Measurements from ENCODE around the gene FAM114A1. TPM values are rescaled to one million over a fixed set of nuclear protein-coding genes. Genes with fewer than 3 reads are reported as not detected.

The FAM114A1 gene
- total and polyA plus RNA-seq, 2 experiments from 2014 or later: 13.0 to 14.5 TPM

- Mint-ChIP-seq H3K4me3 (no peak overlapping the region), H3K9me3 (no peaks in the 10 kb centered on the region), H3K27ac (no peak overlapping the region), H3K36me3 (ENCODE audit: low read depth) (no peaks in the 10 kb centered on the region), H3K4me1 (peaks cover 12% of the 10 kb centered on the region), H3K27me3 (ENCODE audit: insufficient read depth, low read depth, poor library complexity) (peaks cover 7% of the 10 kb centered on the region)
- H3K4me2 ChIP-seq: no peak overlapping the region
- H3K9me2 ChIP-seq (ENCODE audit: insufficient read depth): no peaks in the 10 kb centered on the region
- H2AFZ ChIP-seq: no peak overlapping the region
- H4K20me1 ChIP-seq (replicated peaks; ENCODE audit: insufficient read depth): no peaks in the 10 kb centered on the region
- no peaks in the 10 kb centered on the region; the same call in 1 of the 2 replicates for H3K4me1 ChIP-seq (ENCODE audit: insufficient read depth)
- ATAC-seq: peak; percentile 26; the same call in 2 of the 3 replicates
- H3K4me3 ChIP-seq: no peak overlapping the region
- H3F3A ChIP-seq (replicated peaks; ENCODE audit: low read depth): no peaks in the 10 kb centered on the region
- H3K27ac ChIP-seq (ENCODE audit: low read depth): no peak overlapping the region
- no peaks in the 10 kb centered on the region for H3K36me3 ChIP-seq (ENCODE audit: insufficient read depth)
- H3K27me3 ChIP-seq (ENCODE audit: insufficient read depth): no peaks in the 10 kb centered on the region
- no peak for TF ChIP-seq STAT1 (IDR thresholded peaks at IDR 0.05; ENCODE audit: unreplicated experiment)
- no peak for TF ChIP-seq EZH2 (IDR thresholded peaks at IDR 0.05; ENCODE audit: low read depth, unreplicated experiment)
- TF ChIP-seq NANOG (IDR thresholded peaks at IDR 0.05; ENCODE audit: borderline replicate concordance): no peak
- DNase-seq (ENCODE audit: low spot score): no peak
- H3K79me2 ChIP-seq (replicated peaks; ENCODE audit: insufficient read depth): no peaks in the 10 kb centered on the region
Measured at GRCh38 chr4:38982361-38983095, 114.9 kb downstream of the FAM114A1 start.

DNA sequence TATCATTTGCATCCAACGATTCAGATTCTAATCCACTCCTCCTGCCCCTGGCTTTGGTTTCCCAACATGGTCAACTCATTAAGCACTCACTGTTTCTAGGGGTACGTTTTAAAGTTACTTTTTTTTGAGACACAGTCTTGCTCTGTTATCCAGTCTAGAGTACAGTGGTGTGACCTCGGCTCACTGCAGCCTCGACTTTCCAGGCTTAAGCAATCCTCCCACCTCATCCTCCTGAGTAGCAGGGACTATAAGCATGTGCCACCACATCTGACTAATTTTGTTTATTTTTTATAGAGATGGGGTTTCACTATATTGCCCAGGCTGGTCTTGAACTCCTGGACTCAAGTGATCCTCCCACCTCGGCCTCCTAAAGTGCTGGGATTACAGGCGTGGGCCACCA is 115.7 kb downstream of the FAM114A1 start:
- H3K4me3 ChIP-seq: no peak overlapping the region
- H3K27ac Mint-ChIP-seq: no peak overlapping the region
- H3K4me2 ChIP-seq: no peak overlapping the region
- ATAC-seq (no peak), DNase-seq (ENCODE audit: low spot score) (no peak)
- H3K27me3 Mint-ChIP-seq (ENCODE audit: insufficient read depth, low read depth, poor library complexity): peaks cover 7% of the 10 kb centered on the region
- no peak overlapping the region for H3K27ac ChIP-seq (ENCODE audit: low read depth)
- no peak overlapping the region for H3K4me3 Mint-ChIP-seq
- H3K27me3 ChIP-seq (ENCODE audit: insufficient read depth): no peaks in the 10 kb centered on the region
- no peaks in the 10 kb centered on the region for H3K36me3 ChIP-seq (ENCODE audit: insufficient read depth)
- no peaks in the 10 kb centered on the region for H3K79me2 ChIP-seq (replicated peaks; ENCODE audit: insufficient read depth)
- no peak overlapping the region for H2AFZ ChIP-seq
- H3K9me2 ChIP-seq (ENCODE audit: insufficient read depth): no peaks in the 10 kb centered on the region
- no peaks in the 10 kb centered on the region for H4K20me1 ChIP-seq (replicated peaks; ENCODE audit: insufficient read depth)
- no peaks in the 10 kb centered on the region for H3K9me3 Mint-ChIP-seq
- no peaks in the 10 kb centered on the region for H3F3A ChIP-seq (replicated peaks; ENCODE audit: low read depth)
- H3K36me3 Mint-ChIP-seq (ENCODE audit: low read depth): no peaks in the 10 kb centered on the region
- H3K4me1 ChIP-seq (ENCODE audit: insufficient read depth): no peaks in the 10 kb centered on the region; the same call in 1 of the 2 replicates
- peaks cover 12% of the 10 kb centered on the region for H3K4me1 Mint-ChIP-seq
- TF ChIP-seq ZNF331 (CRISPR knock-in tag; IDR thresholded peaks at IDR 0.05; ENCODE audit: low read depth) (no peak), REST (IDR thresholded peaks at IDR 0.05; ENCODE audit: unreplicated experiment) (no peak), POLR2AphosphoS5 (IDR thresholded peaks at IDR 0.05; ENCODE audit: low read depth) (no peak), CTCF (conservative IDR thresholded peaks at IDR 0.05; ENCODE audit: low read depth in 2 of 2) (no peak), CREB1 (CRISPR knock-in tag; IDR thresholded peaks at IDR 0.05; ENCODE audit: low read depth) (no peak), JUNB (IDR thresholded peaks at IDR 0.05; ENCODE audit: unreplicated experiment) (no peak), ZNF114 (CRISPR knock-in tag; IDR thresholded peaks at IDR 0.05) (no peak), EZH2phosphoT487 (IDR thresholded peaks at IDR 0.05; ENCODE audit: unreplicated experiment) (no peak), STAT1 (IDR thresholded peaks at IDR 0.05; ENCODE audit: unreplicated experiment) (no peak), NANOG (IDR thresholded peaks at IDR 0.05; ENCODE audit: borderline replicate concordance) (no peak), EZH2 (IDR thresholded peaks at IDR 0.05; ENCODE audit: low read depth, unreplicated experiment) (no peak)

Data from GM23338 (cell line).